DND-41 (cell line): ENCODE measurements around the gene PRRX2.

Experiments
- ATAC-seq: fragments of 200-7000 bp; cut with Tn5 transposase; 3 replicates; pipeline ENCODE4 v1.9.1; 2021; ENCODE audit warnings: low read depth; ENCODE audit not compliant: insufficient read depth
- DNase-seq: peaks from one replicate; pipeline ENCODE4 v3.0.0-alpha.2; 2020
- H2AFZ ChIP-seq: 2 replicates; pipeline ENCODE4 v1.6.0; 2012; ENCODE audit warnings: low read depth, low read length
- H3K27ac ChIP-seq: 2 replicates; pipeline ENCODE4 v1.5.1; 2012; ENCODE audit warnings: low read length, inconsistent platforms
- H3K27me3 ChIP-seq: fragments of 200-600 bp; sonication (generic); 2 replicates; pipeline ENCODE4 v1.6.0; 2012; ENCODE audit warnings: low read length, mild to moderate bottlenecking, inconsistent platforms; ENCODE audit not compliant: insufficient read depth, poor library complexity
- H3K36me3 ChIP-seq: 2 replicates; pipeline ENCODE4 v1.5.1; 2012; ENCODE audit warnings: low read length, inconsistent platforms; ENCODE audit not compliant: insufficient read depth
- H3K4me1 ChIP-seq: 2 replicates; pipeline ENCODE4 v1.5.1; 2012; ENCODE audit warnings: mild to moderate bottlenecking, low read length; ENCODE audit not compliant: insufficient read depth
- H3K4me2 ChIP-seq: 2 replicates; pipeline ENCODE4 v1.6.0; 2012; ENCODE audit warnings: mild to moderate bottlenecking, moderate library complexity, low read length, inconsistent platforms; ENCODE audit not compliant: insufficient read depth
- H3K4me3 ChIP-seq, 2 experiments: fragments of 200-600 bp in 1 of 2; shearing (Covaris generic) in 1 of 2; 2 replicates each; pipeline ENCODE4 v1.5.1; 2012 to 2016; ENCODE audit warnings: inconsistent platforms in 2 of 2, low read length in 2 of 2, mild to moderate bottlenecking in 2 of 2, low read depth in 1 of 2, moderate library complexity in 1 of 2
- H3K79me2 ChIP-seq: 2 replicates; pipeline ENCODE4 v1.6.0; 2012; ENCODE audit warnings: low read length, inconsistent platforms; ENCODE audit not compliant: insufficient read depth
- H3K9ac ChIP-seq: 2 replicates; pipeline ENCODE4 v1.6.0; 2012; ENCODE audit warnings: low read depth, mild to moderate bottlenecking, inconsistent platforms, low read length, moderate library complexity
- H3K9me3 ChIP-seq: 2 replicates; pipeline ENCODE4 v1.5.1; 2012; ENCODE audit warnings: low read length, moderate library complexity, mild to moderate bottlenecking, inconsistent platforms; ENCODE audit not compliant: insufficient read depth, severe bottlenecking
- H4K20me1 ChIP-seq: 2 replicates; pipeline ENCODE4 v1.6.0; 2012; ENCODE audit warnings: low read length; ENCODE audit not compliant: insufficient read depth
- EZH2 ChIP-seq: IDR thresholded peaks from 3 replicates; pipeline ENCODE4 v1.6.1; 2012; ENCODE audit warnings: borderline replicate concordance, low read depth, mild to moderate bottlenecking, moderate library complexity, low read length, inconsistent platforms; ENCODE audit not compliant: severe bottlenecking
- TF ChIP-seq, protein P1 (sequence below): IDR thresholded peaks from 2 replicates; pipeline ENCODE4 v1.5.1; 2012; ENCODE audit warnings: borderline replicate concordance, low read length, moderate library complexity, mild to moderate bottlenecking; ENCODE audit not compliant: poor library complexity, severe bottlenecking; ENCODE audit errors: extremely low read depth

Gene PRRX2

DNA sequence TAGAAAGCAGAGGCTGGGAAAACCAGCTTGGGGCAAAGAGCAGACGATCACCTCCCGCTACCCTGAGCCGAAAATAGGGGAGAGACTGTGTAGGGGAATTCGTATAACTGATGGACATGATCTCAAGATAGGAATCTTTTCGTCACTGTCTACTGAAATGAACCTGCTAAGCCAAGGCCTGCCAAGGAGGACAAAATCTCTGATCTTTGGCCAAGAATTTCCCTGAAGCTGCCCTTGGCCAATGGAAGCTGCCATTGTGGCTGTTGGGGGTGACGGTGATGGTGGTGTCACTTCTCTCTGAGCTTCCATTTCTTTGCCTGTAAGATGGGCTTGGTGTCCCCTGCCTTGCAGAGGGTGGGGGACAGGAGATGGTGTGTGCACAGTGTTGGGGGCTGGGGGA, 90.7 kb downstream of the PRRX2 start:
- TF ChIP-seq, protein P1, sequence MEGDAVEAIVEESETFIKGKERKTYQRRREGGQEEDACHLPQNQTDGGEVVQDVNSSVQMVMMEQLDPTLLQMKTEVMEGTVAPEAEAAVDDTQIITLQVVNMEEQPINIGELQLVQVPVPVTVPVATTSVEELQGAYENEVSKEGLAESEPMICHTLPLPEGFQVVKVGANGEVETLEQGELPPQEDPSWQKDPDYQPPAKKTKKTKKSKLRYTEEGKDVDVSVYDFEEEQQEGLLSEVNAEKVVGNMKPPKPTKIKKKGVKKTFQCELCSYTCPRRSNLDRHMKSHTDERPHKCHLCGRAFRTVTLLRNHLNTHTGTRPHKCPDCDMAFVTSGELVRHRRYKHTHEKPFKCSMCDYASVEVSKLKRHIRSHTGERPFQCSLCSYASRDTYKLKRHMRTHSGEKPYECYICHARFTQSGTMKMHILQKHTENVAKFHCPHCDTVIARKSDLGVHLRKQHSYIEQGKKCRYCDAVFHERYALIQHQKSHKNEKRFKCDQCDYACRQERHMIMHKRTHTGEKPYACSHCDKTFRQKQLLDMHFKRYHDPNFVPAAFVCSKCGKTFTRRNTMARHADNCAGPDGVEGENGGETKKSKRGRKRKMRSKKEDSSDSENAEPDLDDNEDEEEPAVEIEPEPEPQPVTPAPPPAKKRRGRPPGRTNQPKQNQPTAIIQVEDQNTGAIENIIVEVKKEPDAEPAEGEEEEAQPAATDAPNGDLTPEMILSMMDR = no peak
- no peak for TF ChIP-seq EZH2
- Histone ChIP-seq H3K9me3 (no peaks in the 10 kb centered on the region), H4K20me1 (no peaks in the 10 kb centered on the region), H3K4me1 (no peaks in the 10 kb centered on the region), H3K9ac (no peak overlapping the region), H3K27me3 (peaks cover 3% of the 10 kb centered on the region), H3K27ac (no peak overlapping the region), H3K4me2 (no peak overlapping the region), H3K36me3 (no peaks in the 10 kb centered on the region), H3K4me3 (no peak overlapping the region), H3K79me2 (no peaks in the 10 kb centered on the region), H2AFZ (no peak overlapping the region)
- DNase-seq (no peak), ATAC-seq (no peak)

DNA sequence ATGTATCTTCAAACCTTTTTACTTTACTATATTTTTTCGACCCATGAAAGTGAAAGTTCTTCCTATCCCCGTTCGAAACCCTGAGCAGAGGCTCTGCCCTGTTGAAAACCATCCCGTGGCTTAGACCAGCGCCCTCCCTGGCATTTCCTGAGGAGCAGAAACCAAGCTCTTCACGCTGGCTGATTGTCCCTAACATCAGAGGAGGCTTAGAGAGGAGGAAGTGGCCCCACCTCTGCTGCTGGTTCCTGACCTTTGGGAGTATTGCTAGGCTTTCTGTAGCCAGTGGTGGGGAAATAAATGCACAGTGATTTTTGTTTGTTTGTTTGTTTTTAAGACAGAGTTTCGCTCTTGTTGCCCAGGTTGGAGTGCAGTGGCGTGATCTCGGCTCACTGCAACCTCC, 91.6 kb downstream of the PRRX2 start:
- no peak overlapping the region for H3K4me3 ChIP-seq
- H3K9me3 ChIP-seq = no peaks in the 10 kb centered on the region
- ATAC-seq = no peak
- no peaks in the 10 kb centered on the region for H4K20me1 ChIP-seq
- no peak overlapping the region for H3K9ac ChIP-seq
- H3K27ac ChIP-seq = no peak overlapping the region
- H3K79me2 ChIP-seq = no peaks in the 10 kb centered on the region
- H3K4me1 ChIP-seq = no peaks in the 10 kb centered on the region
- TF ChIP-seq, protein P1 = no peak
- no peak for TF ChIP-seq EZH2
- no peak overlapping the region for H2AFZ ChIP-seq
- no peak overlapping the region for H3K4me2 ChIP-seq
- DNase-seq = no peak
- peaks cover 3% of the 10 kb centered on the region for H3K27me3 ChIP-seq
- H3K36me3 ChIP-seq = no peaks in the 10 kb centered on the region

DNA sequence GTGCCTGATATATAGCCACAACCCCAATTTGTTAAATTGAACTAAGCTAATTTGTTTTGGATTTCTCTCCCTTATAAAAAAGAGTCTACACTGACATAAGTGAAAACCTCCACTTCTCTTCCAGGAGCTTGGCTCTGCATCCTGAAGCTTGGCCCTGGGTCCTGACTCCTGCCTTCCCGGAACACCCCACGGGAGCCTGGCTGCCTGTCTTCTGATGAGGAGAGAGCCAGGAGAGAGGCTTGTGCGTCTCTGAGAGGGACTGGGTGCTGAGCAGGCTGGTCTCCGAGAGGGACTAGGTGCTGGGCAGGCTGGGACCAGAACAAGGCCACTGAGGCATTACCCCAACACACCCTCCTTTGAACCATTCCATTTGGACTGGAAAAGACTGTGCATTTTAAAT, 93.9 kb downstream of the PRRX2 start:
- Histone ChIP-seq H3K36me3 (no peaks in the 10 kb centered on the region), H3K9ac (no peak overlapping the region), H3K27me3 (no peaks in the 10 kb centered on the region), H2AFZ (no peak overlapping the region), H4K20me1 (no peaks in the 10 kb centered on the region), H3K79me2 (no peaks in the 10 kb centered on the region), H3K4me1 (no peaks in the 10 kb centered on the region), H3K4me2 (no peak overlapping the region), H3K27ac (no peak overlapping the region), H3K4me3 (no peak overlapping the region), H3K9me3 (no peaks in the 10 kb centered on the region)
- DNase-seq = no peak
- no peak for ATAC-seq
- TF ChIP-seq EZH2 = no peak
- TF ChIP-seq, protein P1 = no peak
